Astrocyte (in vitro differentiated cells and primary cell): ENCODE results near the gene RBPJL. TPM values are rescaled to one million over a fixed set of nuclear protein-coding genes. Genes with fewer than 3 reads are reported as not detected.

Experiments
- DNase-seq: peaks from one replicate; pipeline ENCODE4 v3.0.0-alpha.2; 2010; ENCODE audit warnings: low read depth
- FAIRE-seq: peaks from 2 replicates; lab custom pipeline; 2011; peaks lifted over from hg19 to GRCh38; lab: Jason Lieb, UNC
- H2AFZ ChIP-seq: 2 replicates; pipeline ENCODE4 v1.6.0; 2012; ENCODE audit warnings: low read depth, low read length, inconsistent platforms
- H3K27ac ChIP-seq: 2 replicates; pipeline ENCODE4 v1.5.1; 2011; ENCODE audit warnings: low read depth, low read length, inconsistent platforms
- H3K27me3 ChIP-seq: 2 replicates; pipeline ENCODE4 v1.6.0; 2011; ENCODE audit warnings: low read length, inconsistent platforms; ENCODE audit not compliant: insufficient read depth
- H3K36me3 ChIP-seq: 2 replicates; pipeline ENCODE4 v1.5.1; 2011; ENCODE audit warnings: low read length, inconsistent platforms; ENCODE audit not compliant: insufficient read depth
- H3K4me1 ChIP-seq: 2 replicates; pipeline ENCODE4 v1.5.1; 2011; ENCODE audit warnings: low read length, inconsistent platforms; ENCODE audit not compliant: insufficient read depth
- H3K4me2 ChIP-seq: 2 replicates; pipeline ENCODE4 v1.6.0; 2012; ENCODE audit warnings: low read length, inconsistent platforms
- H3K4me3 ChIP-seq: 2 replicates; pipeline ENCODE4 v1.5.1; 2011; ENCODE audit warnings: low read depth, mild to moderate bottlenecking, low read length, inconsistent platforms; ENCODE audit not compliant: insufficient read depth
- H3K79me2 ChIP-seq: 2 replicates; pipeline ENCODE4 v1.6.0; 2012; ENCODE audit warnings: mild to moderate bottlenecking, low read length, inconsistent platforms; ENCODE audit not compliant: insufficient read depth
- H3K9ac ChIP-seq: 2 replicates; pipeline ENCODE4 v1.6.0; 2012; ENCODE audit warnings: mild to moderate bottlenecking, low read length, inconsistent platforms
- H3K9me3 ChIP-seq: 2 replicates; pipeline ENCODE4 v1.5.1; 2012; ENCODE audit warnings: low read depth, mild to moderate bottlenecking, low read length, inconsistent platforms; ENCODE audit not compliant: insufficient read depth
- H4K20me1 ChIP-seq: 2 replicates; pipeline ENCODE4 v1.6.0; 2012; ENCODE audit warnings: low read length, inconsistent platforms; ENCODE audit not compliant: insufficient read depth
- H3K27ac Mint-ChIP-seq: one replicate; pipeline ENCODE4 v1.8.0; 2021; ENCODE audit warnings: mild to moderate bottlenecking, mixed read lengths; ENCODE audit not compliant: unreplicated experiment
- H3K27me3 Mint-ChIP-seq: one replicate; pipeline ENCODE4 v1.8.0; 2021; ENCODE audit warnings: low read depth, mixed read lengths; ENCODE audit not compliant: unreplicated experiment
- H3K36me3 Mint-ChIP-seq: one replicate; pipeline ENCODE4 v1.8.0; 2021; ENCODE audit warnings: low read depth, mixed read lengths; ENCODE audit not compliant: unreplicated experiment
- H3K4me1 Mint-ChIP-seq: one replicate; pipeline ENCODE4 v1.8.0; 2021; ENCODE audit warnings: low read depth, mixed read lengths; ENCODE audit not compliant: unreplicated experiment
- H3K4me3 Mint-ChIP-seq: one replicate; pipeline ENCODE4 v1.8.0; 2021; ENCODE audit warnings: mild to moderate bottlenecking, moderate library complexity, mixed read lengths; ENCODE audit not compliant: unreplicated experiment
- H3K9me3 Mint-ChIP-seq: one replicate; pipeline ENCODE4 v1.8.0; 2021; ENCODE audit warnings: mild to moderate bottlenecking, mixed read lengths; ENCODE audit not compliant: unreplicated experiment
- CTCF ChIP-seq: IDR thresholded peaks from 2 replicates; pipeline ENCODE4 v1.5.1; 2011; ENCODE audit warnings: low read depth, mild to moderate bottlenecking, inconsistent platforms, low read length, moderate library complexity; ENCODE audit not compliant: insufficient read depth
- EZH2 ChIP-seq: IDR thresholded peaks from 2 replicates; pipeline ENCODE4 v1.6.1; 2012; ENCODE audit warnings: mild to moderate bottlenecking, low read length, inconsistent platforms; ENCODE audit not compliant: insufficient read depth
- total RNA-seq: library from RNA; stranded (reverse); gene quantifications from 2 replicates; pipeline ENCODE4 v1.2.1, GENCODE V29; 2021

The RBPJL gene
- total RNA-seq, 1 donor from 2014 or later, result not detected

- FAIRE-seq (no peak), DNase-seq (no peak)
- Mint-ChIP-seq H3K9me3 (no peaks in the 10 kb centered on the region), H3K27ac (no peak overlapping the region), H3K27me3 (no peaks in the 10 kb centered on the region), H3K4me3 (no peak overlapping the region), H3K36me3 (peaks cover 25% of the 10 kb centered on the region), H3K4me1 (peaks cover 8% of the 10 kb centered on the region)
- TF ChIP-seq EZH2, result no peak
- TF ChIP-seq CTCF, result no peak
- Histone ChIP-seq H2AFZ (no peak overlapping the region), H3K9ac (no peak overlapping the region), H3K79me2 (peaks cover 22% of the 10 kb centered on the region), H3K9me3 (no peaks in the 10 kb centered on the region), H3K36me3 (peaks cover 71% of the 10 kb centered on the region), H3K4me1 (no peaks in the 10 kb centered on the region), H4K20me1 (peaks cover 67% of the 10 kb centered on the region), H3K27me3 (no peaks in the 10 kb centered on the region), H3K27ac (no peak overlapping the region), H3K4me3 (no peak overlapping the region), H3K4me2 (no peak overlapping the region)
Observed at GRCh38 chr20:45328451-45328850, 21.8 kb downstream of the RBPJL start.

- Histone ChIP-seq H3K9ac (no peak overlapping the region), H3K4me1 (no peaks in the 10 kb centered on the region), H3K27me3 (no peaks in the 10 kb centered on the region), H3K4me3 (no peak overlapping the region), H3K27ac (no peak overlapping the region), H3K36me3 (peaks cover 68% of the 10 kb centered on the region), H3K4me2 (no peak overlapping the region), H3K9me3 (no peaks in the 10 kb centered on the region), H2AFZ (no peak overlapping the region), H4K20me1 (peaks cover 67% of the 10 kb centered on the region), H3K79me2 (peaks cover 31% of the 10 kb centered on the region)
- H3K27ac Mint-ChIP-seq, result no peak overlapping the region
- peak overlapping the region; percentile 57 for H3K4me3 Mint-ChIP-seq
- peaks cover 8% of the 10 kb centered on the region for H3K4me1 Mint-ChIP-seq
- H3K9me3 Mint-ChIP-seq, result no peaks in the 10 kb centered on the region
- FAIRE-seq, result no peak
- TF ChIP-seq EZH2 (no peak), CTCF (no peak)
- no peaks in the 10 kb centered on the region for H3K27me3 Mint-ChIP-seq
- H3K36me3 Mint-ChIP-seq, result peaks cover 25% of the 10 kb centered on the region
- DNase-seq, result no peak
Observed at GRCh38 chr20:45329497-45330319, 23.1 kb downstream of the RBPJL start.

GRCh38 chr20:45330476-45330875 lies 23.8 kb downstream of the RBPJL start:
- H3K9me3 Mint-ChIP-seq, result no peaks in the 10 kb centered on the region
- TF ChIP-seq EZH2, result no peak
- TF ChIP-seq CTCF, result no peak
- no peaks in the 10 kb centered on the region for H3K27me3 Mint-ChIP-seq
- Histone ChIP-seq H2AFZ (no peak overlapping the region), H3K4me2 (no peak overlapping the region), H3K36me3 (peaks cover 71% of the 10 kb centered on the region), H3K27me3 (no peaks in the 10 kb centered on the region), H3K9ac (no peak overlapping the region), H3K9me3 (no peaks in the 10 kb centered on the region), H3K4me1 (peaks cover 1% of the 10 kb centered on the region), H3K79me2 (peaks cover 39% of the 10 kb centered on the region), H3K4me3 (no peak overlapping the region), H3K27ac (no peak overlapping the region), H4K20me1 (peaks cover 67% of the 10 kb centered on the region)
- H3K4me1 Mint-ChIP-seq, result peaks cover 5% of the 10 kb centered on the region
- peaks cover 24% of the 10 kb centered on the region for H3K36me3 Mint-ChIP-seq
- DNase-seq (no peak), FAIRE-seq (no peak)
- no peak overlapping the region for H3K4me3 Mint-ChIP-seq
- no peak overlapping the region for H3K27ac Mint-ChIP-seq
